GM23338 (cell line): ENCODE data around the gene OR10H1. TPM values are rescaled to one million over a fixed set of nuclear protein-coding genes. Genes with fewer than 3 reads are reported as not detected.

Experiments
- ATAC-seq: fragments of 200-7000 bp; cut with Tn5 transposase; 3 replicates; pipeline ENCODE4 v1.9.1; 2020
- DNase-seq: peaks from one replicate; pipeline ENCODE4 v3.0.0-alpha.2; 2015; ENCODE audit warnings: low spot score
- H2AFZ ChIP-seq: fragments of 200-600 bp; sonication (generic); 2 replicates; pipeline ENCODE4 v1.8.0; 2016; ENCODE audit warnings: antibody characterized with exemption, mild to moderate bottlenecking, moderate library complexity
- H3F3A ChIP-seq: fragments of 200-600 bp; sonication (generic); replicated peaks from 2 replicates; pipeline ENCODE4 v1.8.0; 2017; ENCODE audit warnings: antibody characterized with exemption, mixed run types, low read depth
- H3K27ac ChIP-seq: fragments of 200-600 bp; sonication (generic); 2 replicates; pipeline ENCODE4 v1.6.1; 2016; ENCODE audit warnings: low read depth
- H3K27me3 ChIP-seq: fragments of 200-600 bp; sonication (generic); 2 replicates; pipeline ENCODE4 v1.8.0; 2016; ENCODE audit warnings: mild to moderate bottlenecking, mixed run types, moderate library complexity; ENCODE audit not compliant: insufficient read depth
- H3K36me3 ChIP-seq: fragments of 200-600 bp; sonication (generic); 2 replicates; pipeline ENCODE4 v1.8.0; 2016; ENCODE audit warnings: mild to moderate bottlenecking; ENCODE audit not compliant: insufficient read depth
- H3K4me1 ChIP-seq: fragments of 200-600 bp; sonication (generic); 2 replicates; pipeline ENCODE4 v1.8.0; 2016; ENCODE audit warnings: mild to moderate bottlenecking, moderate library complexity; ENCODE audit not compliant: insufficient read depth
- H3K4me2 ChIP-seq: fragments of 200-600 bp; sonication (generic); 2 replicates; pipeline ENCODE4 v1.7.1; 2017; ENCODE audit warnings: mixed run types
- H3K4me3 ChIP-seq: fragments of 200-600 bp; sonication (generic); 2 replicates; pipeline ENCODE4 v1.6.1; 2016; ENCODE audit warnings: mixed run types
- H3K79me2 ChIP-seq: fragments of 200-600 bp; sonication (generic); replicated peaks from 2 replicates; pipeline ENCODE4 v1.8.0; 2017; ENCODE audit warnings: mild to moderate bottlenecking; ENCODE audit not compliant: insufficient read depth
- H3K9me2 ChIP-seq: fragments of 200-600 bp; sonication (generic); 2 replicates; pipeline ENCODE4 v1.8.0; 2017; ENCODE audit not compliant: insufficient read depth
- H4K20me1 ChIP-seq: fragments of 200-600 bp; sonication (generic); replicated peaks from 2 replicates; pipeline ENCODE4 v1.8.0; 2017; ENCODE audit warnings: mild to moderate bottlenecking; ENCODE audit not compliant: insufficient read depth
- H3K27ac Mint-ChIP-seq: 2 replicates; pipeline ENCODE4 v1.8.0; 2020; ENCODE audit warnings: inconsistent platforms, mild to moderate bottlenecking, moderate library complexity, mixed read lengths
- H3K27me3 Mint-ChIP-seq: 3 replicates; pipeline ENCODE4 v1.8.0; 2022; ENCODE audit warnings: low read depth, mild to moderate bottlenecking, moderate library complexity, mixed read lengths, inconsistent platforms; ENCODE audit not compliant: insufficient read depth, poor library complexity
- H3K36me3 Mint-ChIP-seq: 3 replicates; pipeline ENCODE4 v1.8.0; 2021; ENCODE audit warnings: low read depth, mild to moderate bottlenecking, inconsistent platforms, moderate library complexity, mixed read lengths
- H3K4me1 Mint-ChIP-seq: 3 replicates; pipeline ENCODE4 v1.8.0; 2020; ENCODE audit warnings: mild to moderate bottlenecking, inconsistent platforms, mixed read lengths
- H3K4me3 Mint-ChIP-seq: 3 replicates; pipeline ENCODE4 v1.8.0; 2021; ENCODE audit warnings: moderate library complexity, mild to moderate bottlenecking, inconsistent platforms, mixed read lengths
- H3K9me3 Mint-ChIP-seq: 3 replicates; pipeline ENCODE4 v1.8.0; 2020; ENCODE audit warnings: moderate library complexity, mild to moderate bottlenecking, inconsistent platforms, mixed read lengths
- CREB1 ChIP-seq: fragments of 250-450 bp; sonication (Bioruptor Pico); IDR thresholded peaks from 2 replicates; pipeline ENCODE4 v1.5.0; 2020; ENCODE audit warnings: low read depth, mild to moderate bottlenecking, moderate library complexity
- EZH2 ChIP-seq: fragments of 200-600 bp; sonication (generic); IDR thresholded peaks from one replicate; pipeline ENCODE4 v1.8.0; 2017; ENCODE audit warnings: antibody characterized with exemption, mild to moderate bottlenecking, low read depth; ENCODE audit not compliant: unreplicated experiment
- EZH2phosphoT487 ChIP-seq: fragments of 200-600 bp; sonication (generic); IDR thresholded peaks from one replicate; pipeline ENCODE4 v1.8.1; 2018; ENCODE audit warnings: antibody characterized with exemption; ENCODE audit not compliant: unreplicated experiment
- JUNB ChIP-seq: IDR thresholded peaks from one replicate; pipeline ENCODE4 v1.6.1; 2016; ENCODE audit warnings: antibody characterized with exemption; ENCODE audit not compliant: unreplicated experiment
- NANOG ChIP-seq: IDR thresholded peaks from 2 replicates; pipeline ENCODE4 v1.6.1; 2016; ENCODE audit warnings: antibody characterized with exemption, borderline replicate concordance
- POLR2AphosphoS5 ChIP-seq: IDR thresholded peaks from 2 replicates; pipeline ENCODE4 v1.6.1; 2016; ENCODE audit warnings: antibody characterized with exemption, low read depth
- STAT1 ChIP-seq: IDR thresholded peaks from one replicate; pipeline ENCODE4 v1.6.1; 2016; ENCODE audit warnings: antibody characterized with exemption; ENCODE audit not compliant: unreplicated experiment
- ZNF114 ChIP-seq: fragments of 250-450 bp; sonication (Bioruptor Pico); IDR thresholded peaks from 2 replicates; pipeline ENCODE4 v1.5.0; 2020; ENCODE audit warnings: mild to moderate bottlenecking, moderate library complexity
- ZNF331 ChIP-seq: fragments of 250-450 bp; sonication (Bioruptor Pico); IDR thresholded peaks from 2 replicates; pipeline ENCODE4 v1.5.0; 2020; ENCODE audit warnings: low read depth, mild to moderate bottlenecking, moderate library complexity
- polyA plus RNA-seq: library from polyadenylated mRNA; unstranded; fragments of >200 nt; fragmentation: Nextera tagmentation; extraction: Ambion mirVana; gene quantifications from 2 replicates; pipeline ENCODE4 v1.2.1, GENCODE V29; 2016
- total RNA-seq: library from RNA; depleted of rRNA; stranded (reverse); fragments of >200 nt; shearing (Covaris generic); gene quantifications from 2 replicates; pipeline ENCODE4 v1.2.3, GENCODE V29; 2014
- TF ChIP-seq, protein P1 (sequence below): fragments of 250-450 bp; sonication (Bioruptor Pico); IDR thresholded peaks from 2 replicates; pipeline ENCODE4 v1.5.0; 2020; ENCODE audit warnings: mild to moderate bottlenecking, moderate library complexity
- TF ChIP-seq, protein P2 (sequence below), 2 experiments: fragments of 200-600 bp in 1 of 2; sonication (generic) in 1 of 2; conservative IDR thresholded peaks; 2 replicates each; pipeline versions ENCODE4 v1.5.1 to v1.6.1; 2016 to 2017; ENCODE audit warnings: antibody characterized with exemption in 2 of 2, low read depth in 2 of 2, mild to moderate bottlenecking in 2 of 2, moderate library complexity in 1 of 2
- TF ChIP-seq, protein P3 (sequence below): IDR thresholded peaks from one replicate; pipeline ENCODE4 v1.6.1; 2018; ENCODE audit warnings: antibody characterized with exemption; ENCODE audit not compliant: unreplicated experiment
- TF ChIP-seq, protein P4 (sequence below): IDR thresholded peaks from 2 replicates; pipeline ENCODE4 v1.6.1; 2016; ENCODE audit warnings: antibody characterized with exemption

OR10H1 gene
- total and polyA plus RNA-seq, 2 experiments from 2014 or later = not detected

DNA sequence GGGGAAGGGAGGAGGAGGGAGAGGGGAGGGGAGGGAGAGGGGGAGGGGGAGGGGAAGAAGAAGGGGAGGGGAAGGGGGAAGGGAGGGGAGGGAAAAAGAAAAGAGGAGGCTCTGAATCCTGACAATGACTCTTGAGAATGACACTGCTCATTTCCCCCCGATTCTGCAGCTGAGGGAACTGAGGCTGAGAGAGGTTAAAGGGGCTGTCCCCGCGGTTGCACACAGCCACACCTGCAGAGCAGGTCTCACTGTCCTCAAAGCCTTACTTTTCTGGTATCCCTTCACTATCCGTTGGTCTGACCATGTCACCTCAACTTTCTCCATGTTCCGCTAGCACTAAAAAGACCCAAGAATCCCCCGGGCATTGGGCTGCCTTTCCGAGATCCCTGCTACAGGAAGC, 47.0 kb upstream of the OR10H1 start:
- H4K20me1 ChIP-seq = no peaks in the 10 kb centered on the region
- H3F3A ChIP-seq = no peaks in the 10 kb centered on the region
- H3K79me2 ChIP-seq = no peaks in the 10 kb centered on the region
- ATAC-seq (no peak), DNase-seq (no peak)
- no peaks in the 10 kb centered on the region for H3K4me1 ChIP-seq
- no peak overlapping the region for H3K4me3 Mint-ChIP-seq
- peaks cover 93% of the 10 kb centered on the region for H3K9me3 Mint-ChIP-seq
- H3K27ac Mint-ChIP-seq = no peak overlapping the region
- no peak overlapping the region for H3K4me2 ChIP-seq
- peaks cover 10% of the 10 kb centered on the region for H3K27me3 Mint-ChIP-seq
- no peak overlapping the region for H3K4me3 ChIP-seq
- peaks cover 34% of the 10 kb centered on the region for H3K36me3 Mint-ChIP-seq
- no peaks in the 10 kb centered on the region for H3K27me3 ChIP-seq
- H3K36me3 ChIP-seq = no peaks in the 10 kb centered on the region; the same call in 1 of the 2 replicates
- no peak overlapping the region for H2AFZ ChIP-seq
- H3K27ac ChIP-seq = no peak overlapping the region
- TF ChIP-seq, protein P1, sequence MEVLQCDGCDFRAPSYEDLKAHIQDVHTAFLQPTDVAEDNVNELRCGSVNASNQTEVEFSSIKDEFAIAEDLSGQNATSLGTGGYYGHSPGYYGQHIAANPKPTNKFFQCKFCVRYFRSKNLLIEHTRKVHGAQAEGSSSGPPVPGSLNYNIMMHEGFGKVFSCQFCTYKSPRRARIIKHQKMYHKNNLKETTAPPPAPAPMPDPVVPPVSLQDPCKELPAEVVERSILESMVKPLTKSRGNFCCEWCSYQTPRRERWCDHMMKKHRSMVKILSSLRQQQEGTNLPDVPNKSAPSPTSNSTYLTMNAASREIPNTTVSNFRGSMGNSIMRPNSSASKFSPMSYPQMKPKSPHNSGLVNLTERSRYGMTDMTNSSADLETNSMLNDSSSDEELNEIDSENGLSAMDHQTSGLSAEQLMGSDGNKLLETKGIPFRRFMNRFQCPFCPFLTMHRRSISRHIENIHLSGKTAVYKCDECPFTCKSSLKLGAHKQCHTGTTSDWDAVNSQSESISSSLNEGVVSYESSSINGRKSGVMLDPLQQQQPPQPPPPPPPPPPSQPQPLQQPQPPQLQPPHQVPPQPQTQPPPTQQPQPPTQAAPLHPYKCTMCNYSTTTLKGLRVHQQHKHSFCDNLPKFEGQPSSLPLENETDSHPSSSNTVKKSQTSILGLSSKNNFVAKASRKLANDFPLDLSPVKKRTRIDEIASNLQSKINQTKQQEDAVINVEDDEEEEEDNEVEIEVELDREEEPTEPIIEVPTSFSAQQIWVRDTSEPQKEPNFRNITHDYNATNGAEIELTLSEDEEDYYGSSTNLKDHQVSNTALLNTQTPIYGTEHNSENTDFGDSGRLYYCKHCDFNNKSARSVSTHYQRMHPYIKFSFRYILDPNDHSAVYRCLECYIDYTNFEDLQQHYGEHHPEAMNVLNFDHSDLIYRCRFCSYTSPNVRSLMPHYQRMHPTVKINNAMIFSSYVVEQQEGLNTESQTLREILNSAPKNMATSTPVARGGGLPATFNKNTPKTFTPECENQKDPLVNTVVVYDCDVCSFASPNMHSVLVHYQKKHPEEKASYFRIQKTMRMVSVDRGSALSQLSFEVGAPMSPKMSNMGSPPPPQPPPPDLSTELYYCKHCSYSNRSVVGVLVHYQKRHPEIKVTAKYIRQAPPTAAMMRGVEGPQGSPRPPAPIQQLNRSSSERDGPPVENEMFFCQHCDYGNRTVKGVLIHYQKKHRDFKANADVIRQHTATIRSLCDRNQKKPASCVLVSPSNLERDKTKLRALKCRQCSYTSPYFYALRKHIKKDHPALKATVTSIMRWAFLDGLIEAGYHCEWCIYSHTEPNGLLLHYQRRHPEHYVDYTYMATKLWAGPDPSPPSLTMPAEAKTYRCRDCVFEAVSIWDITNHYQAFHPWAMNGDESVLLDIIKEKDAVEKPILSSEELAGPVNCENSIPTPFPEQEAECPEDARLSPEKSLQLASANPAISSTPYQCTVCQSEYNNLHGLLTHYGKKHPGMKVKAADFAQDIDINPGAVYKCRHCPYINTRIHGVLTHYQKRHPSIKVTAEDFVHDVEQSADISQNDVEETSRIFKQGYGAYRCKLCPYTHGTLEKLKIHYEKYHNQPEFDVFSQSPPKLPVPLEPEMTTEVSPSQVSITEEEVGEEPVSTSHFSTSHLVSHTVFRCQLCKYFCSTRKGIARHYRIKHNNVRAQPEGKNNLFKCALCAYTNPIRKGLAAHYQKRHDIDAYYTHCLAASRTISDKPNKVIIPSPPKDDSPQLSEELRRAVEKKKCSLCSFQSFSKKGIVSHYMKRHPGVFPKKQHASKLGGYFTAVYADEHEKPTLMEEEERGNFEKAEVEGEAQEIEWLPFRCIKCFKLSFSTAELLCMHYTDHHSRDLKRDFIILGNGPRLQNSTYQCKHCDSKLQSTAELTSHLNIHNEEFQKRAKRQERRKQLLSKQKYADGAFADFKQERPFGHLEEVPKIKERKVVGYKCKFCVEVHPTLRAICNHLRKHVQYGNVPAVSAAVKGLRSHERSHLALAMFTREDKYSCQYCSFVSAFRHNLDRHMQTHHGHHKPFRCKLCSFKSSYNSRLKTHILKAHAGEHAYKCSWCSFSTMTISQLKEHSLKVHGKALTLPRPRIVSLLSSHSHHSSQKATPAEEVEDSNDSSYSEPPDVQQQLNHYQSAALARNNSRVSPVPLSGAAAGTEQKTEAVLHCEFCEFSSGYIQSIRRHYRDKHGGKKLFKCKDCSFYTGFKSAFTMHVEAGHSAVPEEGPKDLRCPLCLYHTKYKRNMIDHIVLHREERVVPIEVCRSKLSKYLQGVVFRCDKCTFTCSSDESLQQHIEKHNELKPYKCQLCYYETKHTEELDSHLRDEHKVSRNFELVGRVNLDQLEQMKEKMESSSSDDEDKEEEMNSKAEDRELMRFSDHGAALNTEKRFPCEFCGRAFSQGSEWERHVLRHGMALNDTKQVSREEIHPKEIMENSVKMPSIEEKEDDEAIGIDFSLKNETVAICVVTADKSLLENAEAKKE = no peak
- TF ChIP-seq EZH2phosphoT487 (no peak), POLR2AphosphoS5 (no peak), EZH2 (no peak), NANOG (no peak), CREB1 (CRISPR knock-in tag) (no peak), ZNF331 (no peak), JUNB (no peak), STAT1 (no peak), ZNF114 (CRISPR knock-in tag) (no peak)
- TF ChIP-seq, protein P2, sequence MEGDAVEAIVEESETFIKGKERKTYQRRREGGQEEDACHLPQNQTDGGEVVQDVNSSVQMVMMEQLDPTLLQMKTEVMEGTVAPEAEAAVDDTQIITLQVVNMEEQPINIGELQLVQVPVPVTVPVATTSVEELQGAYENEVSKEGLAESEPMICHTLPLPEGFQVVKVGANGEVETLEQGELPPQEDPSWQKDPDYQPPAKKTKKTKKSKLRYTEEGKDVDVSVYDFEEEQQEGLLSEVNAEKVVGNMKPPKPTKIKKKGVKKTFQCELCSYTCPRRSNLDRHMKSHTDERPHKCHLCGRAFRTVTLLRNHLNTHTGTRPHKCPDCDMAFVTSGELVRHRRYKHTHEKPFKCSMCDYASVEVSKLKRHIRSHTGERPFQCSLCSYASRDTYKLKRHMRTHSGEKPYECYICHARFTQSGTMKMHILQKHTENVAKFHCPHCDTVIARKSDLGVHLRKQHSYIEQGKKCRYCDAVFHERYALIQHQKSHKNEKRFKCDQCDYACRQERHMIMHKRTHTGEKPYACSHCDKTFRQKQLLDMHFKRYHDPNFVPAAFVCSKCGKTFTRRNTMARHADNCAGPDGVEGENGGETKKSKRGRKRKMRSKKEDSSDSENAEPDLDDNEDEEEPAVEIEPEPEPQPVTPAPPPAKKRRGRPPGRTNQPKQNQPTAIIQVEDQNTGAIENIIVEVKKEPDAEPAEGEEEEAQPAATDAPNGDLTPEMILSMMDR (conservative IDR thresholded peaks at IDR 0.05; ENCODE audit: low read depth in 2 of 2) = no peak
- TF ChIP-seq, protein P3, sequence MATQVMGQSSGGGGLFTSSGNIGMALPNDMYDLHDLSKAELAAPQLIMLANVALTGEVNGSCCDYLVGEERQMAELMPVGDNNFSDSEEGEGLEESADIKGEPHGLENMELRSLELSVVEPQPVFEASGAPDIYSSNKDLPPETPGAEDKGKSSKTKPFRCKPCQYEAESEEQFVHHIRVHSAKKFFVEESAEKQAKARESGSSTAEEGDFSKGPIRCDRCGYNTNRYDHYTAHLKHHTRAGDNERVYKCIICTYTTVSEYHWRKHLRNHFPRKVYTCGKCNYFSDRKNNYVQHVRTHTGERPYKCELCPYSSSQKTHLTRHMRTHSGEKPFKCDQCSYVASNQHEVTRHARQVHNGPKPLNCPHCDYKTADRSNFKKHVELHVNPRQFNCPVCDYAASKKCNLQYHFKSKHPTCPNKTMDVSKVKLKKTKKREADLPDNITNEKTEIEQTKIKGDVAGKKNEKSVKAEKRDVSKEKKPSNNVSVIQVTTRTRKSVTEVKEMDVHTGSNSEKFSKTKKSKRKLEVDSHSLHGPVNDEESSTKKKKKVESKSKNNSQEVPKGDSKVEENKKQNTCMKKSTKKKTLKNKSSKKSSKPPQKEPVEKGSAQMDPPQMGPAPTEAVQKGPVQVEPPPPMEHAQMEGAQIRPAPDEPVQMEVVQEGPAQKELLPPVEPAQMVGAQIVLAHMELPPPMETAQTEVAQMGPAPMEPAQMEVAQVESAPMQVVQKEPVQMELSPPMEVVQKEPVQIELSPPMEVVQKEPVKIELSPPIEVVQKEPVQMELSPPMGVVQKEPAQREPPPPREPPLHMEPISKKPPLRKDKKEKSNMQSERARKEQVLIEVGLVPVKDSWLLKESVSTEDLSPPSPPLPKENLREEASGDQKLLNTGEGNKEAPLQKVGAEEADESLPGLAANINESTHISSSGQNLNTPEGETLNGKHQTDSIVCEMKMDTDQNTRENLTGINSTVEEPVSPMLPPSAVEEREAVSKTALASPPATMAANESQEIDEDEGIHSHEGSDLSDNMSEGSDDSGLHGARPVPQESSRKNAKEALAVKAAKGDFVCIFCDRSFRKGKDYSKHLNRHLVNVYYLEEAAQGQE = no peak
- TF ChIP-seq, protein P4, sequence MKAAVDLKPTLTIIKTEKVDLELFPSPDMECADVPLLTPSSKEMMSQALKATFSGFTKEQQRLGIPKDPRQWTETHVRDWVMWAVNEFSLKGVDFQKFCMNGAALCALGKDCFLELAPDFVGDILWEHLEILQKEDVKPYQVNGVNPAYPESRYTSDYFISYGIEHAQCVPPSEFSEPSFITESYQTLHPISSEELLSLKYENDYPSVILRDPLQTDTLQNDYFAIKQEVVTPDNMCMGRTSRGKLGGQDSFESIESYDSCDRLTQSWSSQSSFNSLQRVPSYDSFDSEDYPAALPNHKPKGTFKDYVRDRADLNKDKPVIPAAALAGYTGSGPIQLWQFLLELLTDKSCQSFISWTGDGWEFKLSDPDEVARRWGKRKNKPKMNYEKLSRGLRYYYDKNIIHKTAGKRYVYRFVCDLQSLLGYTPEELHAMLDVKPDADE = no peak
- H3K4me1 Mint-ChIP-seq = no peaks in the 10 kb centered on the region
- H3K9me2 ChIP-seq = no peaks in the 10 kb centered on the region
